Measurements from ENCODE around the gene SPIRE2.
"Not testable (repeated sequence)": the region's sequence is repeated elsewhere in the genome, so short reads cannot be mapped to it uniquely, and the experiment has no call there.

SPIRE2 gene

GRCh38 chr16:89815639-89816348, 12.5 kb upstream of the SPIRE2 start:
- TF ChIP-seq CTCF (IDR thresholded peaks at IDR 0.05; ENCODE audit: extremely low read depth, missing control alignments), result no peak
- peak; percentile 69 for DNase-seq (ENCODE audit: low spot score)

GRCh38 chr16:89818851-89819403, 9.3 kb upstream of the SPIRE2 start:
- not testable (repeated sequence) for DNase-seq (ENCODE audit: low spot score)

GRCh38 chr16:89819448-89819847, 8.8 kb upstream of the SPIRE2 start:
- DNase-seq (ENCODE audit: low spot score), result not testable (repeated sequence)

GRCh38 chr16:89821438-89822187, 6.7 kb upstream of the SPIRE2 start:
- DNase-seq (ENCODE audit: low spot score), result no peak
- no peak for TF ChIP-seq CTCF (IDR thresholded peaks at IDR 0.05; ENCODE audit: extremely low read depth, missing control alignments)

- DNase-seq (ENCODE audit: low spot score), result no peak
- TF ChIP-seq CTCF (IDR thresholded peaks at IDR 0.05; ENCODE audit: extremely low read depth, missing control alignments), result no peak
These were observed 5.8 kb upstream of the SPIRE2 start for GRCh38 chr16:89822188-89823086.

GRCh38 chr16:89823087-89823823, 5.0 kb upstream of the SPIRE2 start:
- TF ChIP-seq CTCF (IDR thresholded peaks at IDR 0.05; ENCODE audit: extremely low read depth, missing control alignments), result no peak
- no peak for DNase-seq (ENCODE audit: low spot score)

GRCh38 chr16:89823824-89824148, 4.5 kb upstream of the SPIRE2 start:
- DNase-seq (ENCODE audit: low spot score), result not testable (repeated sequence)

- no peak for DNase-seq (ENCODE audit: low spot score)
- TF ChIP-seq CTCF (IDR thresholded peaks at IDR 0.05; ENCODE audit: extremely low read depth, missing control alignments), result no peak
These were observed 1.5 kb upstream of the SPIRE2 start for GRCh38 chr16:89826531-89827382.
